ENCODE results near the gene SOX8.

- TF ChIP-seq CTCF (conservative IDR thresholded peaks at IDR 0.05; ENCODE audit: low read depth in 2 of 2) (no peak), EZH2 (IDR thresholded peaks at IDR 0.05; ENCODE audit: low read depth, unreplicated experiment) (no peak), REST (IDR thresholded peaks at IDR 0.05; ENCODE audit: unreplicated experiment) (no peak), POLR2AphosphoS5 (IDR thresholded peaks at IDR 0.05; ENCODE audit: low read depth) (no peak), JUNB (IDR thresholded peaks at IDR 0.05; ENCODE audit: unreplicated experiment) (no peak), NANOG (IDR thresholded peaks at IDR 0.05; ENCODE audit: borderline replicate concordance) (no peak), EZH2phosphoT487 (IDR thresholded peaks at IDR 0.05; ENCODE audit: unreplicated experiment) (no peak), CREB1 (CRISPR knock-in tag; IDR thresholded peaks at IDR 0.05; ENCODE audit: low read depth) (no peak), ZNF114 (CRISPR knock-in tag; IDR thresholded peaks at IDR 0.05) (no peak), ETS1 (IDR thresholded peaks at IDR 0.05) (no peak)
These were observed 42.3 kb upstream of the SOX8 start for GRCh38 chr16:939311-939710.
